SK-MEL-5 (cell line): ENCODE results near the gene JAK3. TPM values are rescaled to one million over a fixed set of nuclear protein-coding genes. Genes with fewer than 3 reads are reported as not detected.
A peak's percentile ranks its signal among the peaks of the same experiment; 100 is the strongest.

Experiments used
- DNase-seq: peaks from one replicate; pipeline ENCODE4 v3.0.0-alpha.2; 2016; ENCODE audit warnings: low read depth, low spot score
- in situ Hi-C: cut with HindIII; loops from 2 replicates; pipeline ENCODE4 v1.10.0; 2016; ENCODE audit warnings: low sequenced_read_pairs, high pct_unique_total_duplicates, low pct_unique_long_range_greater_than_20kb
- total RNA-seq: library from RNA; depleted of rRNA; stranded (reverse); fragments of >200 nt; shearing (Covaris generic); gene quantifications from 2 replicates; pipeline ENCODE4 v1.2.3, GENCODE V29; 2014

The JAK3 gene
- total RNA-seq, 1 experiment from 2014 or later: 0.24 TPM

GRCh38 chr19:17846146-17846545 is 1.6 kb downstream of the JAK3 start:
- in situ Hi-C loops: no loop called here

DNA sequence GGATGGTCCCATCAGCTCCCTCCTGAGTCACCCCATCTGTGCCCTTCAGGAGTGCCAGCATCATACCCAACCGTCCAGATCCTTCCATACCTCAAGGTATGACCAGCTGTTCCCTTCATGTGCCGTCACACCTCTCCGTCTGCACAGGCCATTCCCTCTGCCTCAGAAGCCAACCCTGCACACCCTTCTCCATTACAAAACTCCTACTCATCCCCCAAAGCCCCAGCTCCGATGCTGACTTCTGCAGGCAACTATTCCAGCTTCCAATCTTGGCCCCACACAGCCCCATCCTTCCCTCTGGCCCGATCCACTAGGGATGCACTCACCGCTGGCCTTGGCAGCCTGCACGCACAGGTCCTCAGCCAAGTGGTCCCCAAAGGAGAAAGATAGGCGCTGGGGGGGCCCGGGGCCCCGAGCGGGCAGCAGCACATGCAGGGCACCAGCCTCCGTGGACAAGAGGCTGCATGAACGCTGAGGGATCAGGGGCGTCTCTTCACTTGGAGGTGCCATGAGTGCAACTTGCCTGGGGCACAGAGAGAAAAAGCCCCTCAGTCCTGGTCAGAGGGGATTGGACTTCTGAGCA is 3.8 kb downstream of the JAK3 start:
- in situ Hi-C loops: no loop called here

More at GRCh38 chr19:17846146-17846545, 1.6 kb downstream of the JAK3 start:
- no peak for DNase-seq

GRCh38 chr19:17843292-17843827 is 4.4 kb downstream of the JAK3 start:
- DNase-seq: no peak
- in situ Hi-C loops: no loop called here

More for the DNA sequence above, 3.8 kb downstream of the JAK3 start:
- no peak for DNase-seq

GRCh38 chr19:17842663-17843291 is 5.0 kb downstream of the JAK3 start:
- in situ Hi-C loops: no loop called here
- DNase-seq: no peak

- DNase-seq: peak; percentile 91
- in situ Hi-C loops: no loop called here
Measured at GRCh38 chr19:17841810-17842662, 5.7 kb downstream of the JAK3 start.

GRCh38 chr19:17841371-17841809 is 6.4 kb downstream of the JAK3 start:
- in situ Hi-C loops: no loop called here
- no peak for DNase-seq

DNA sequence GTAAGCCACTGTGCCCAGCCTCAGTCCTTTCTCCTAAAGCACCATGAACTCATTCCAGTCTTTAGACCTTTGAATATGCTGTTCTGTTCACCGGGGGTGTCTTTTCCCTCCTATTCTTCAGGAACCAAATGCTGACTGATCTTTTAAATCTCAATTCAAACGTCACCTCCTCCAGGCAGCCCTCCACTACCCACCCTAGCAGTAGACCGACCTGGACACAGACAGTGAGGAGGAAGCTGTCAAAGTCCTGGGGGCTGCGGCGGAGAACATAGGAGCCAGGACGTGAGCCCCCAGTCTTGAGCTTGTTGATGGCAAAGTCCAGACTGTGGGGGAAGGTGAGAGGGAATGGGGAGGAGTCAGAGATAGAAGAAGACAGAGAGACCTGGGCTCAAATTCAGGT is 7.8 kb downstream of the JAK3 start:
- in situ Hi-C loops: no loop called here
- no peak for DNase-seq

GRCh38 chr19:17837972-17838371 is 9.8 kb downstream of the JAK3 start:
- no peak for DNase-seq
- in situ Hi-C loops: no loop called here

GRCh38 chr19:17836530-17836929 is 11.3 kb downstream of the JAK3 start:
- in situ Hi-C loops: no loop called here
- DNase-seq: no peak

DNA sequence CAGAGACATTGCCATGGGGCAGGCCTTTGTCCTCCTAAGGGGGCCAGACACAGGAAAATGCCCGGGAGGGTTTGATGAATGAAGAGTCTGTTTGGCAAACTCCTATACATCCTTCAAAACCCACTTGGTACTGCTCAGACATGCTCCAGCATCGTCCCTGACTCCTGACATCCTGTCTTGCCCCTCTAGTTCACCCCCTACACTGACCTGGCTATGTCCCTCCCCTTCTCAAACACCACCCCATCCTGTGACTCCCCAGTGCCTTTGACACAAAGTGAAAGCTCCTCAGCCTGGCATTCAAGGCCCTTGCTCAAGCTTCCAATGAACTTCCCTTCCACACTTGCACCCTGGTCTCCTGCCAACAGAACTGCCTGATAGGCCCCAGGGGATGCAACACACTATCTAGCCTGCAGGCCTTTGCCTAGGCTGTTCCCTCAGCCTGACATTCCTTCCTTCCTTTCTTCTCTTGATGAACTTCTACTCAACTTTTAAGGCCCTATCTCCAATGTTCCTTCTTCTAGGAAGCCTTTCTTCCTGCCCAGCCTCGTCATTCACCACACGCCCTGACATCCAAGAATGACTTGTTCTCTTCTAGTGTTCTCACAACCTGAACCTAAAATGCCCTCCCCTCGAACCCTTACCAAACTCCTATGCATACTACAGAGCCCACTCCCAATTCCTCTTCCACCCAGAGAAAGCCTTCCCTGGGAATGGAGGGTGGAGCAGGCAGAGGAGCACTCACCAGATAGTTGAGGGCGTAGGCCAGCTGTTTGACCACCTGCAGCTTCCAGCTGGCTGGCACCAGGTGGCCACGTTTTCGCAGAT is 12.4 kb downstream of the JAK3 start:
- DNase-seq: peak; percentile 34
- in situ Hi-C loops: no loop called here

GRCh38 chr19:17834350-17835181 is 13.2 kb downstream of the JAK3 start:
- no peak for DNase-seq

GRCh38 chr19:17832443-17833208 is 15.2 kb downstream of the JAK3 start:
- in situ Hi-C loops: no loop called here
- DNase-seq: no peak

More at GRCh38 chr19:17834350-17835181, 13.2 kb downstream of the JAK3 start:
- in situ Hi-C loops: no loop called here

DNA sequence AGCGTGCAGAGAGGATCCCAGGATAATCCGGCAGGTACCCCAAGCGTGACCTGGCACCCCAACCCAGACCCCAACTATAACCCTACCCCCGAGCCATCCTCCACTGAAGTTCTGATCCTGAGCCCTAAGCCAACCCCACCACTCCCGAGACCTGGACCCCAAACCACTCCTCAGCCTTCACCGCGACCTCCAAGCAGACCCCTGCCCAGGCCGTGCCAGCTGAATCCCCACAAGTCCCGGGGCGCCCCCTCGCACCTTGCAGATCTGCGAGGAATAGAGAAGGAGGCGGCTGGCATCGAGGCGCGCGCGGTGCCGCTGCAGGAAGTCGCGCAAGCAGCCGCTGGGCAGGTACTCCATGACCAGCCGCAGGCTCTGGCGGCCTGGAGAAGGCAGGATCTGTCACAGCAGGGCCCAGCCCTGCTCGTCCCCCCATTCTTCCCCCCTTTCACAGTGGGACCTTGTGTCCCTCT is 16.3 kb downstream of the JAK3 start:
- in situ Hi-C loops: no loop called here
- DNase-seq: no peak

DNA sequence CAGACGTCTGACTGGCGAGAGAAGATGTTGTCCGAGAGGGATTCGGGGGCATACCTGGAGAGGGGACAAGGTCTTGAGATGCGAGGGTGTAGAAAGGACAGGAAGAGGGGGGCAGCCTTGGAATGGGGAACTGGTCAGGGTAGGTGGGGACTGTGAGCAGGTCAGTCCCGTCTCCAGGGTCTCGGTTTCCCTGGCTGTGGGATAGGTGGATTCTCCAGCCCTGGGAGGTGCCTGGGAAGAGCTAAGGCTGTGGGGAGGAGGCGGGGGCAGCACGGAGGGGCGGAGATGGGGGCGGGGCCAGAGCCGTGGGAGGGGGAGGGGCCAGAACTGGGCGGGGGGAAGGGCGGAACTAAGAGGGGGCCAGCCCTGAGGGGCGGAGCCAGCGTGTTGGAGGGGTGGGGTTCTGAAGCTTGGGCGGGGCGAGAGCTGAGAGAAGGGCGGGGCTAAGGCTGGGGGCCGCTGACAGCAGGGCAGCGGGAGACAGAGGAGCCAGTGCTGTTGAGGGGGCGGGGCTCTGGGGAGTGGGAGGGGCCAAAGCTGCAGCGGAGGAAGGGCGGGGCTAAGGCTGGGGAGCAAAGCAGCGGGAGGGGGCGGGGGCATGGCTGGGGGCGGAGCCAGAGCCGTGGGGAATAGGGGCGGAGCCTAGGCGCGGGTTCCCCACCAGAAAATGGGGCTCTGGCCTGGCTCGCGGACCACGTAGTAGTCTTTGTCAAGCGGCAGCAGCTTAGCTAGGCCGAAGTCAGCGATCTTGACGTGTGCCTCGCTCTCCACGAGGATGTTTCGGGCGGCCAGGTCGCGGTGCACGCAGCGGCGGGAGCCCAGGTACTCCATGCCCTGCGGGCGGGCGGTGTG is 17.0 kb downstream of the JAK3 start:
- in situ Hi-C loops: no loop called here
- peak; percentile 80 for DNase-seq

DNA sequence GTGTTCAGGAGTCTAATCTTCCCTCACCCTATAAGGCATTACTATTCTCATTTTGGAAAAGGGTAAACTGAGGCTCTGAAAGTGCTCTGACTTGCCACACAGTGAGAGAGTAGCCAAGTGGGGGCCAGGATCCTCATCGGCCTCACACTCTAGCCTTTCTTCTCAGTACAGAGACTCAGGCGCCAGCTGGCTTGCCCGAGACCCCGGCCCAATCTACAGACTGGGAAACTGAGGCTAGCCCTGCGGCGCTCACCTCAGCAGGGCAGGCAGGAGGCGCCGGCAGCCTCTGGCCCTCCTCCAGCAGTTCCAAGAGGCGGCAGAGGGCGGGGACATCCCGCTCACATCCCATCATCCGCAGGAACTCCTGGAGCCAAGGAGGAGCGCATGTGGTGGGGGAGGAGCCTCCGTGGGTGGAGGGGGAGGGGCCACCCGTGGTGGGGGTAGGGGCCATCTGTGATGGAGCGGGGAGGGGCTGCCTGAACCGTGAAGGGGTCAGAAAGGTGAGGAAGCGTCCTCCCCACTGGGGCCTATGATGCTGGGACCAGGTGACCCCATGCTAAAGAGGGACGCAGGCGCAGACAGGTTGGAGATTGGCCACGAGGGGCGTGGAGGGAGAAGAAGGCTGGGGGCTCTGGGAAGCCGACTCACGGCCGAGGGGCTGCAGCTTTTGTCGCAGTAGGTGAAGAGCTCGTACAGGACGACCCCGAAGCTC is 17.8 kb downstream of the JAK3 start:
- DNase-seq: peak; percentile 64
- in situ Hi-C loops: no loop called here
